Body of pancreas (tissue), 4 donors: ENCODE data around the gene MFSD11.

Experiments used
- CTCF ChIP-seq, 7 experiments: fragments of 450-650 bp in 4 of 7; fragments of 200-600 bp in 3 of 7; sonication (generic) in 3 of 7; IDR thresholded peaks; one replicate each; pipeline ENCODE4 v1.5.1; 2016 to 2019; ENCODE audit warnings: antibody characterized with exemption in 7 of 7
- POLR2A ChIP-seq, 3 donors: fragments of 450-650 bp; IDR thresholded peaks; one replicate each; pipeline ENCODE4 v1.6.1; 2016; ENCODE audit warnings: antibody characterized with exemption in 3 of 3, mild to moderate bottlenecking in 2 of 3

- TF ChIP-seq CTCF (IDR thresholded peaks at IDR 0.05) (no peak), POLR2A (IDR thresholded peaks at IDR 0.05) (no peak)
Measured at GRCh38 chr17:76702941-76703637, 34.8 kb upstream of the MFSD11 start.
